GM18873 (cell line): ENCODE measurements around the gene ZNF580.

Experiments used
- ATAC-seq: cut with Tn5 transposase; IDR thresholded peaks from one replicate; pipeline ENCODE4 v1.9.1; 2021; ENCODE audit warnings: mild to moderate bottlenecking, moderate library complexity, moderate number of reproducible peaks; ENCODE audit not compliant: unreplicated experiment, low FRiP score

The ZNF580 gene

GRCh38 chr19:55688422-55689218 is 47.8 kb downstream of the ZNF580 start:
- ATAC-seq = no peak

- no peak for ATAC-seq
Observed at GRCh38 chr19:55689411-55690108, 48.8 kb downstream of the ZNF580 start.

GRCh38 chr19:55690109-55690768 is 49.4 kb downstream of the ZNF580 start:
- ATAC-seq = no peak

GRCh38 chr19:55690769-55691545 is 50.2 kb downstream of the ZNF580 start:
- ATAC-seq = no peak

- ATAC-seq = no peak
Observed at GRCh38 chr19:55691561-55692481, 51.0 kb downstream of the ZNF580 start.

GRCh38 chr19:55692681-55693081 is 51.9 kb downstream of the ZNF580 start:
- ATAC-seq = no peak
